ENCODE results near the gene IFRD2. TPM values are rescaled to one million over a fixed set of nuclear protein-coding genes. Genes with fewer than 3 reads are reported as not detected.
A peak's percentile ranks its signal among the peaks of the same experiment; 100 is the strongest.
"Not testable (repeated sequence)": the region's sequence is repeated elsewhere in the genome, so short reads cannot be mapped to it uniquely, and the experiment has no call there.

The IFRD2 gene
- total RNA-seq, 1 donor from 2014 or later = 40.2 TPM

DNA sequence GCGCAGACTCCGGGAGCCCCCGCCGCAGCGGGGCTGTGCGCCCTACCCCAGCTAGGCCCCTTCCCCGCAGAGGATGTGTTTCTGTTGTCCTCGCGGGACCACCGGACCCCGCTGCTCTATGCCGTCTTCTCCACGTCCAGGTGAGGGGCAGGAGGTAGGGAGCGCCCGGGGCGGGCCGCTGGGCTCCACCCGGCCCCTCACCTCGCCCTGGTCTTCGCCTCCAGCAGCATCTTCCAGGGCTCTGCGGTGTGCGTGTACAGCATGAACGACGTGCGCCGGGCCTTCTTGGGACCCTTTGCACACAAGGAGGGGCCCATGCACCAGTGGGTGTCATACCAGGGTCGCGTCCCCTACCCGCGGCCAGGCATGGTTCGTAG, 18.6 kb downstream of the IFRD2 start:
- H3K4me1 Mint-ChIP-seq = peaks cover 41% of the 10 kb centered on the region
- H3K36me3 Mint-ChIP-seq = peaks cover 15% of the 10 kb centered on the region
- H3K9me3 Mint-ChIP-seq = no peaks in the 10 kb centered on the region
- DNase-seq (ENCODE audit: low spot score in 2 of 2, unreplicated experiment in 2 of 2) = no peak
- TF ChIP-seq, protein P1, sequence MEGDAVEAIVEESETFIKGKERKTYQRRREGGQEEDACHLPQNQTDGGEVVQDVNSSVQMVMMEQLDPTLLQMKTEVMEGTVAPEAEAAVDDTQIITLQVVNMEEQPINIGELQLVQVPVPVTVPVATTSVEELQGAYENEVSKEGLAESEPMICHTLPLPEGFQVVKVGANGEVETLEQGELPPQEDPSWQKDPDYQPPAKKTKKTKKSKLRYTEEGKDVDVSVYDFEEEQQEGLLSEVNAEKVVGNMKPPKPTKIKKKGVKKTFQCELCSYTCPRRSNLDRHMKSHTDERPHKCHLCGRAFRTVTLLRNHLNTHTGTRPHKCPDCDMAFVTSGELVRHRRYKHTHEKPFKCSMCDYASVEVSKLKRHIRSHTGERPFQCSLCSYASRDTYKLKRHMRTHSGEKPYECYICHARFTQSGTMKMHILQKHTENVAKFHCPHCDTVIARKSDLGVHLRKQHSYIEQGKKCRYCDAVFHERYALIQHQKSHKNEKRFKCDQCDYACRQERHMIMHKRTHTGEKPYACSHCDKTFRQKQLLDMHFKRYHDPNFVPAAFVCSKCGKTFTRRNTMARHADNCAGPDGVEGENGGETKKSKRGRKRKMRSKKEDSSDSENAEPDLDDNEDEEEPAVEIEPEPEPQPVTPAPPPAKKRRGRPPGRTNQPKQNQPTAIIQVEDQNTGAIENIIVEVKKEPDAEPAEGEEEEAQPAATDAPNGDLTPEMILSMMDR (IDR thresholded peaks at IDR 0.05; ENCODE audit: unreplicated experiment) = no peak
- no peak overlapping the region for H3K4me3 Mint-ChIP-seq
- H3K27me3 Mint-ChIP-seq (ENCODE audit: low read depth) = peaks cover 29% of the 10 kb centered on the region
- H3K27ac Mint-ChIP-seq = no peak overlapping the region

DNA sequence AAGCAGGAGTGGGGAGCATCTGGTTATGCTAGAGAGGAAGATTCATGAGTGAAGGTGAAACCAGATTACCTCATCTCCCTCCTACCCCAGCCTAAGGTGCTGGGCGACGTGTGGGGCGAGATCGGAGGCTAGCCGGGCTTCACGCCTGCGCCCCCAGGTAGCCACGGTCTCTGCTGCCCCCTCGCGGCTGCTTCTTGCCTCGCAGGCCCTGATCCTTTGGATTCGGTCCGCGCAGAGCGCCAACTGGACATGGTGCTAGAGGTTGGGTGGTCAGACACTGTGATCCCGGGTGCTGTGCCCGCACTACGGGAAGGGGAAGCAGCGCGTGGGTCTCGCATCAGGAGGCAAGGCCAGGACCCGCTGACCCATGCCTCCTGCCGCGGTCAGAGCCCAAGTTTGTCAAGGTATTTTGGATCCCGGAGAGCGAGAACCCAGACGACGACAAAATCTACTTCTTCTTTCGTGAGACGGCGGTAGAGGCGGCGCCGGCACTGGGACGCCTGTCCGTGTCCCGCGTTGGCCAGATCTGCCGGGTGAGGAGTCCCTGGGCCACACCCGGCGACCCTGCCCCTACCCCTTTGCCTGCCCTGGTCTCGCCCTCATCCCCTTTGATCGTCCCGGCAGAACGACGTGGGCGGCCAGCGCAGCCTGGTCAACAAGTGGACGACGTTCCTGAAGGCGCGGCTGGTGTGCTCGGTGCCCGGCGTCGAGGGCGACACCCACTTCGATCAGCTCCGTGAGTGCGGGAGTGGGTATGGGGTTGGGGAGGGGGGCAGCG, 19.1 kb downstream of the IFRD2 start:
- peaks cover 29% of the 10 kb centered on the region for H3K27me3 Mint-ChIP-seq (ENCODE audit: low read depth)
- DNase-seq (ENCODE audit: low spot score in 2 of 2, unreplicated experiment in 2 of 2) = peak; percentile 73 to 93
- TF ChIP-seq, protein P1 (IDR thresholded peaks at IDR 0.05; ENCODE audit: unreplicated experiment) = peak; percentile 96
- H3K4me3 Mint-ChIP-seq = peak overlapping the region; percentile 46
- peaks cover 47% of the 10 kb centered on the region for H3K4me1 Mint-ChIP-seq
- peaks cover 15% of the 10 kb centered on the region for H3K36me3 Mint-ChIP-seq
- H3K27ac Mint-ChIP-seq = peak overlapping the region; percentile 61
- no peaks in the 10 kb centered on the region for H3K9me3 Mint-ChIP-seq

DNA sequence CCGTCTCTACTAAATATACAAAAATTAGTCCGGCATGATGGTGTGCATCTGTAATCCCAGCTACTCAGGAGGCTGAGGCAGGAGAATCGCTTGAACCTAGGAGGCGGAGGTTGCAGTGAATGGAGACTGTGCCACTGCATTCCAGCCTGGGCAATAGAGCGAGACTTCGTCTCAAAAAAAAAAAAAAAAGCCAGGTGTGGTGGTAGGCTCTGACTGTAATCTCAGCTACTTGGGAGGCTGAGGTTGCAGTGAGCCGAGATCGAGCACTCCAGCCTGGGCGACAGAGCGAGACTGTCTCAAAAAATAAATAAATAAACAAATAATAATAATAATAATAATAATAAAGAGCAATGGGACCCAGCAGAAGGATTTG, 19.7 kb downstream of the IFRD2 start:
- not testable (repeated sequence) for H3K4me3 Mint-ChIP-seq; H3K9me3 Mint-ChIP-seq; DNase-seq (ENCODE audit: low spot score in 2 of 2, unreplicated experiment in 2 of 2)
- Mint-ChIP-seq H3K27me3 (ENCODE audit: low read depth) (peaks cover 29% of the 10 kb centered on the region), H3K4me1 (peaks cover 52% of the 10 kb centered on the region), H3K27ac (peak overlapping the region; percentile 61), H3K36me3 (peaks cover 15% of the 10 kb centered on the region)

DNA sequence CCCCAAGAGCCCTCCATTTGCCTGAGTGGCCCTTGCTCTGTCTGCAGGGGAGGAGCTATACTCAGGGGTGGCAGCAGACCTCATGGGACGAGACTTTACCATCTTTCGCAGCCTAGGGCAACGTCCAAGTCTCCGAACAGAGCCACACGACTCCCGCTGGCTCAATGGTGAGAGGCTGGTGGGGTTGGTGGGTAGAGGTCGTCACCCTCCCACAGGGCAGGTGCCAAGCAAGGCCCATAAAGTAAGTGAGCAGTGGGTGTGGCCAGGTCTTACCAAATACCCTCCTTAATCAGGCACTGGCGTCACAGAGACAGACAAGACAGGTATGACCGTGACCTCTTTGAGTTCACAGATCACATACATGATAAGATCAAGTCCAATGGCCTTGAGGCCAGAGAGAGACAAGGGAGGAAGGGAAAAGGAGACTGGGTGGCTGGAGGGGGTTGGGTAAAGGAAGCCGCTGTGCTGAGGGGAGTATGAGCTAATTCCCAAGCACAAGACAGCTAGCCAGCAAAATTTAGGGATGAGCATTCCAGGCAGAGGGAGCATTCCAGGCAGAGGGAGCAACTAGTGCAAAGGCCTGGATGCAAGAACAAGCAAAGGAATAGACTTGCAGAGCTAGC, 20.8 kb downstream of the IFRD2 start:
- peaks cover 63% of the 10 kb centered on the region for H3K4me1 Mint-ChIP-seq
- H3K4me3 Mint-ChIP-seq = peak overlapping the region; percentile 51
- peaks cover 28% of the 10 kb centered on the region for H3K27me3 Mint-ChIP-seq (ENCODE audit: low read depth)
- peak overlapping the region; percentile 100 for H3K27ac Mint-ChIP-seq
- H3K36me3 Mint-ChIP-seq = peaks cover 15% of the 10 kb centered on the region
- TF ChIP-seq, protein P1 (IDR thresholded peaks at IDR 0.05; ENCODE audit: unreplicated experiment) = no peak
- no peaks in the 10 kb centered on the region for H3K9me3 Mint-ChIP-seq
- DNase-seq (ENCODE audit: low spot score in 2 of 2, unreplicated experiment in 2 of 2) = no peak

DNA sequence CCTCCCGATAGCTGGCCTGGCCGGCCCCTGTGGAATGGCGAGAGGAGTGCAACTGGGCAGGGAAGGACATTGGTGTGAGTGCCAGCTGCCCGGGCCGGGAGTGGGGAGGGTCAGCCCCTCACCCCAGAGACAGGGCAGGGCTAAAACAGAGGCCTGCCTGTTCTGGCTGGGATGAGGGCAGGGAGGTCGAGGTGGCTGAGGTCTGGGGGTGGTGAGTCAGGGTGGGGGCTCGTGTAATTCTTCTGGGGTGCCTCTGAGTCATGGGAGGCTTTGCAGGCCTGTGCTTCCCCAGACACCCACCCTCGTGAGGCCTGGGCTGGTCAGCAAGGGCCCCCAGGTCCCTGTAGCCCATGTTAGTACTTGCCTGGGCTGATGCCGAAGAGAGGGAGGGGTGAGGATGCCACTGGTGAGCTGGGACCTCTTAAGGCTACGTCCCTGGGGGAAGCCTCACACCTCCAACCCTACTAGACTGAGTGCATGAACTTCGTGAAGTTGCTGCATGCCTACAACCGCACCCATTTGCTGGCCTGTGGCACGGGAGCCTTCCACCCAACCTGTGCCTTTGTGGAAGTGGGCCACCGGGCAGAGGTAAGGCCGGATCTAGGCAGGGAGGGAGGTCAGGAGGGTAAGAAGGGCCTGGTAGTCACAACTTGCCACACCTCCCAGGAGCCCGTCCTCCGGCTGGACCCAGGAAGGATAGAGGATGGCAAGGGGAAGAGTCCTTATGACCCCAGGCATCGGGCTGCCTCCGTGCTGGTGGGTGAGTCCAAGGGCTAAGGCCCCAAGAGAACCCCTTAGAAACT, 21.6 kb downstream of the IFRD2 start:
- peak overlapping the region; percentile 72 for H3K4me3 Mint-ChIP-seq
- peaks cover 71% of the 10 kb centered on the region for H3K4me1 Mint-ChIP-seq
- TF ChIP-seq, protein P1 (IDR thresholded peaks at IDR 0.05; ENCODE audit: unreplicated experiment) = no peak
- peaks cover 12% of the 10 kb centered on the region for H3K36me3 Mint-ChIP-seq
- H3K9me3 Mint-ChIP-seq = no peaks in the 10 kb centered on the region
- DNase-seq (ENCODE audit: low spot score in 2 of 2, unreplicated experiment in 2 of 2) = no peak
- H3K27ac Mint-ChIP-seq = peak overlapping the region; percentile 100
- H3K27me3 Mint-ChIP-seq (ENCODE audit: low read depth) = peaks cover 23% of the 10 kb centered on the region

All from mesothelial cell of epicardium (in vitro differentiated cells).